Activated CD4-positive, CD25-positive, alpha-beta regulatory T cell treated with anti-CD3 and anti-CD28 coated beads, Interleukin-2, amount 50 U/mL, for 72 hours (primary cell): ENCODE results near the gene MEGF11.

Experiments used
- DNase-seq: peaks from one replicate; pipeline ENCODE4 v3.0.0; 2021

Gene MEGF11

DNA sequence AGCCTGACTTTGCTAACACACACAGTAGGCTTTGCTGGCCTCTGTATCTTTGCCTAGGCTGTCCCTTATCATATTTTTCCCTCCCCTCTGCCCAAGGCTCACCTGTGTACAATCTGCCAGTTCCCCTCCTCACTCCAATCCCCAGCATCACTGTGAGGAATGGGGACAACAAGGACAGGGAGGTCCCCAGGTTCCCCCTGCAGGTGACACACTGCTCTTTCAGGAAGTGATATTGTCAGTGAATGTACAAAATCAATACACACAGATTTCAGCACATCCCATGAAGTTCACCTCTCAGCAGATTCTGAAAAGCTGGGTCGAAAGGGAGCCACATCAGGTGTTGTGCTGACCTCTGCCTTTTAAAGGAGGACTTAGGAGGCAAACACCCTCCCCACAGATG is 206.8 kb downstream of the MEGF11 start:
- no peak for DNase-seq

DNA sequence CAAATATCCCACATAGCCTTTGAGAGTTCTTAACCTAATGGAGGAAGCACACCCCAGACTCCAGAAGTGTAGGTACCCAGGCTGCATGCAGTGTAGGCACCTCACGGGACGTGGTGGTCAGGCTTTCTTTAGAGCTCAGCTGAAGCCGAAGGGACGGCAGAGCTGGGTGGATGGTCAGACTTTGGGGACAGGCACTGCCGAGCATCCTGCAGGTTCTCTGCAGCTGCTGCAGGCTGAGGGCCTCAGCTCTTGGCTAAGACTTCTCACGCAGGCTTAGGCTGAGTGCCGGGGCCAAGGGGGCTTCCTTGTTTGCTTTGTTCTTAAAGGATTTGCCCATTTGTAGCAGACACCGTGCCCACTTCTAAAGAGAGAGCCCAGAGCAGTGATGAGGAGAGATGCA is 207.2 kb downstream of the MEGF11 start:
- no peak for DNase-seq

DNA sequence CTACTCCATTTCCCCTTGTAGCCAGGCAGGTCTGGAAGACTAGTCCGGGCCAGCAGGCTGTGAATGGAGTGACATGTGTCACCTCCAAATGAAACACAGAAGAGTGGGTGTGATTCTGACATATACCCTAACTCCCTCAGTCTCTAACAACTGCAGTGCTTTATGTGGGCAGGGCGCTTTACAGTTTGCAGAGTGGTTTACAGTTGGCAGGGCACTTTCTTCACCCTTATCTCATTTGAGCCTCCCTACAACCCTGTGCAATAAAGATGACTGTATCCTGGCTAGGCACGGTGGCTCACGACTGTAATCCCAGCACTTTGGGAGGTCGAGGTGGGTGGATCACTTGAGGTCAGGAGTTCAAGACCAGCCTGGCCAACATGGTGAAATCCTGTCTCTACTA is 208.0 kb downstream of the MEGF11 start:
- no peak for DNase-seq

DNA sequence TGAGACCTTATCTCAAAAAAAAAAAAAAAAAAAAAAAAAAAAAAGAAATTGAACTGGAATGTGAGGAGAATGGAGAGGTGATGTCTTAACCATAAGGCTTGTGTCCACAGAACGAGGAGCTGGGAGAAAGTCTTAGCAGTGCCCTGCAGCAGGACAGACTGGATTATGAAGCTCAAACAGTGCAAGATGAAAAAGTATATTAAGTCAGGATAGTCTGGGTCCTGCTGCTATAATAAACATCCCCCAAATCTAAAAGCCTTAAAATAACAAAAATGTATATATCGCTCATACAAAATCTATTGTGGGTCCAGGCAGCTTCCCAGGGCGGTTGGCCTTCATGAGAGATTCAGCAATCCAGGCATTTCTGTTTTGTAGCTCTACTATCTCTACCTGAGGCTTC is 208.7 kb downstream of the MEGF11 start:
- no peak for DNase-seq

DNA sequence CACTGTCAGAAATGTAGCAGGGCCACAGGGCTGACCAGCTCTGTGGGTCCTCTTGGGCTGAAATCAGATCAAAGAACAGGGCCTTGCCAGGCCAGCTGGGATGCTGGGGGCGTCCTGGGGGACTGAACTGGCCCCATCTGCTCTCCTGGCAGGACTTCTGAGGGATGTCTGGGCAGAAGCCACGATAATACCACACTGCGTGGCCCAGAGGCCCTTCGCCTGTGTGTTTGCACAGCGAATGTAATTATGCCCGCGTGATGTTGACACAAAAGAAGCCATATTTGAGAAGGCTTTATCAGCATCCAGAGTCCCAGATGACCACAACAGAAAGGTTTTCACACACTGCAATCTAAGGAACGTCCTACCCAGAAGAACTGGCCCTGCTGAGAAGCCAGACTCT is 210.3 kb downstream of the MEGF11 start:
- no peak for DNase-seq

DNA sequence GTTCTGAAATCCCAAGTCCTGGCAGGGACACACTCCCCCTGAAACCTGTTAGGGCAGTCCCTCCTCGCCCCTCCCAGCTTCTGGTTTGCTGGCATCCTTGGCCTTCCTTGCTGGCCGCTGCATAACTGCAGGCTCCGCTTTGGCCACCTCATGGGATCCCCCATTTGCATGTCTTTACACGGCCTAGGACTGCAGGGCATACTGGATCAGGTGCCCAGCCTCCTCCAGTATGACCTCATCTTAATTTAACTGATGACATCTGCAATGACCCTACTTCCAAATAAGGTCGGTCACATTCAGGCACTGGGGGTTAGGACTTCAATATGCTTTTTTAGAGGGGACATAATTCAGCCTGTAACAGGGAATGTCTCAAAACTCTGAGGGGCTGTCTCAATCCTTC is 210.9 kb downstream of the MEGF11 start:
- DNase-seq: no peak

DNA sequence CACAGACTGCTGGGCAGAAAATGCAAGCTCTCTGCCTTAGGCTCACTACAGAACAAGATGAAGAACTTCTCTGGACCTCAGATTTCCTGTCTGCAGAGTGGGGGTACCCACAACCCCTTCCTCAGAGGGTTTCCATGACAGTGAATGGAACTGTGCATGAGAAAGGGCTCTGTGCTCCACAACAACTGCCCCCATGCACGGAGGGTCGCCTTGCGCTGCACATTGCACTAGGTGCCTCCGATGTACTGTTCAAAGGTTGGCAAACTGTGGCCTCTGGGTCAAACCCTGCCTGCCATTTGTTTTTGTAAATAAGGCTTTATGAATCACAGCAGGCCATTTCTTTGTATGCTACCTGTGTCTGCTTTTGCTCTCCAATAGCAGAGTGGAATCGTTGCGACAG is 212.3 kb downstream of the MEGF11 start:
- DNase-seq: no peak

DNA sequence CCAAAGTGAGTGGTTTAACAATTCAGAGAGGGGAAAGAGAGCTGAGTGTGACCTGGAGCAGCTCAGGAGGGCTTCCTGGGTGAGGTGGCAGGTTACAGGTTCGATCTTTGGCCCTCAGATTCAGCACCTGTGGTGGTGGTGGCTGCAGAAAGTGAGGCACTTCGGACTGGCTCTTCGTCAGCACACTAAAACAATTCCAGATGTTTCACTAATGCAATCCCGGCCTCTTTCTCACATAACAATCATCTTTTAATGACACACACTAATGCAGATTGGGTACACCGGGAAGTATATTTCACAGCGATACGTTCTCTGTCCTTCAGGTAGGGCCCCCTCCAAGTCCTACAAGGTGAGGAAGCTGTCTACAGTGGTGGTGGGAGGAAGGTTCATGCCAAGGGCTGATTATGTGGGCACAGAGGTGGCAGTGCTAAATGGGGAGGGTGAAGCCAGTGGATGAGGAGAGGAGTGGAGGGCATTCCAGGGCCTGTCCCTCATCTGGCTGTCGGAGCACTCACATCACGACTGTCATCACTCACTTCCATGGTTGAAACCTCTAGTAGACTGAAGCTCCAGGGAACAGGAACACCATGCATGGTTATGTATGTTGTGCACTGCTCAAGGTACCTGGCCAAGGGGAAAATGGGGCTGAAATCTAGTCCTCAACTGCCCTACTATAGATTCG is 213.2 kb downstream of the MEGF11 start:
- no peak for DNase-seq

DNA sequence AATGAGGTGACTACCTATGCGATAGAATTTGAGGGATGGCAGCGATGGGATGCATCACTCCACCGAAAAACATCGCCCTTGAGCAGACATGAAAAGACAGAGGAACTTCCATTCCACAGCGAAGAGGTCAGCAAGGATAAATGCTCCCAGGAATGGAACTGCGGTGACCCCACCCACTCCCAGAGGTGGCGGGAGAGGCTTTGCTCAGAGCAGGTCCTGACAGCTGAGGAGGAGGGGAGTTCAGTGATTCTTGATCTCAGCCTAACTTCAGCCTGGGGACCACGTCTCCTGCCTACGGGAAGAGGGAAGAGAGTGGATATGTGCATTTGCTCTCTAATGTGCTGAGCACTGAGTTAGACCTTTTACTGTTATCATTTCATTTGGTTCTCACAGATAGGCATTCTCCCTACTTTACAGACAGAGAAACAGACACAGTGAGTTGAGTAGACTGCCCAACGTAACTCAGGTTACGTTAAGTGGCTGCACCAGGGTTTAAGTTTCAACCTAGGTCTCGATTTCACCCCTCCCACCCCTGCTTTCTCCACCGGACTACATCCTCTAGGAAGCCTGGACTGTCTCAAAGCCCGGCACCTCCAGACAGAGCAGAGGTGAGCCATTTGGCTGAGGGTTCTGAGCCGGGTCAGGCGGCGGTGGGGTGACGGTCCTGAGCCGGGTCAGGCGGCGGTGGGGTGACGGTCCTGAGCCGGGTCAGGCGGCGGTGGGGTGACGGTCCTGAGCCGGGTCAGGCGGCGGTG is 214.3 kb downstream of the MEGF11 start:
- DNase-seq: no peak

DNA sequence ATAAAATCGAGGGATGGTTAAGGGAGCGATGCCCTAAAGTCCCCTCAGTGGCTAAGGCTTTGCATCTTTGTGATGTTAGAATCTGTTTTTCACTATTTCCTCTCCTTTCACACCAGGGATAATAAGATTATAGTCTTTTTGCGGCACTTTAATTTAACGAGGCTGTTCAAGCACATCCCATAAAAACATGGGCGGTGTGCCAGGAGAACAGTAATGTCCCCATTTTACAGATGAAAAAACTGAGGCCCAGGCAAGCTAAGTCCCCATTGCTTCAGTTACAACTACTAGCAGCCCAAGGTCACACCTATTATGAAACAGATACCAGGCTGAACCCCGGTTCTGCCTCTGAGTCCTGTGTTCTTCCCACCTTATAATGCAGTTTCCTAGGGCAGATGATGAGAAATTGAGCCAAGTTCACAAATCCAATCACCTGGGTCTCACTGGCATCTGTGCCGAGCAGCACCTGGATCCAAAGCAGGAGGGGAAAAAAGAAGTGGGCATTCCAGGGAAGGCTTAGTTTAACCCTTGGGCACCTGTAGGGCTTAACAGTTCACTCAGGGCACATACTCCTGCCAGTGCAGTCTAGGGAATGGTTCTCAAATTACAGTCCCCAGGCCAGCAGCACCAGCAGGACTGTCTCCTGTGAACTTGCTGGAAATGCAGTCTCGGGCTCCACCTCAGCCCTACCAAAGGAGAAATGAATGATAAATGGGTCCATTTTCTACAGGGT is 215.0 kb downstream of the MEGF11 start:
- DNase-seq: no peak

DNA sequence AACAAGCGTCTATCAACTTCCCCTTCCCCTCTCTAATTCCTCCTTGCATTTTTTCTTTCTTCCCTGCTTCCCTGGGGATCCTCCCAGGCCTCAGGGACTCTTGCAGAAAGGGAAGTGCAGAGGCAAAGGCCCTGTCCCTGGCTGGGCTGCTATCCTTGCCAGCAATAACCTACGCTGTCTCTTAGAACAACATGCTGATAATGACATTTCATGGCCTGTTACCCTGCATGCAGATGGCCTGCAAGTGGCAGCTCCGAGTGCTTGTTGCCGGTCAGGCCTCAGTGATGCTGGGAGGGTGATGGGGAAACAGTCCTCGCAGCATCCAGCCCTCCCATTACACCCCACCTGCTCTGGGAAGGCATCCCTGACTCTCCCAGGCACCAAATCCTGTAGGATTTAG is 216.7 kb downstream of the MEGF11 start:
- DNase-seq: no peak

DNA sequence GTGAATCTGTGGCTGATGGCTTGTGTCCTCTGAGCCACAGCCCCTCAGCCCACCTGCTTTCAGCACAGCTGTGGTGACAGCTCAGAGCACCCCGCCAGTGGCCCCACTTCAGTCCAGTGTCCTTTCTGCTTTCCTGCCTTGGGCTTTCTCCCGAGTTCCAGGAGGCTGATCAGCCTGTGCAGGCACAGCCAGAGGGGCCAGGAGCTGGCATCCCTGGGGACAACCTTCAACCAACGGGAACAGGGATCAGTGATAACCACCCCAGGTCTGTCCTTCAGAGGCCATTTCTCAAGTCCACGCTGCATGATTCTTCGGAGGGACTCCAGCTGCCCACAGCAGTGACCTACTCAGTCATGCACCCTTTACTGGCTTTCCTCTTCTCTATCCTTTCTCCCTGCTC is 217.6 kb downstream of the MEGF11 start:
- DNase-seq: no peak

DNA sequence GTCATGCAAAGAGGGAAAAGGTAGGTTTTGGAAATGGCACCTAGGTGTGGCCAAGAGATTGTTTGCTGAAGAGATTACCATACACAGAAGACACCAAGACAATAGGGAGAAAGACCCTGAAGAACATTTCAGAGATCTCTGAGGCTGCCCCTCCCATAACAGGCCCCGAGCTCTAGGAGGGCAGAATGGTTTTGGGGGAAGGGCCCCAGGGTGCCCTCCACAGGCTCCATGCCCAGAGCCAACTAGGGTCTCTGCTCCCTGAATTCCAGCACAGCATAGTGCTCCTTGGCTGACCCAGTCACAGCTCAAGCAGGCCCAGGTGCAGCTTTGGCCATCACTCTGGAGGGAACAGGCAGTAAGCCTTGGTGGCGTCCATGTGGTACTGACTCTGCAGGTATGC is 220.4 kb downstream of the MEGF11 start:
- no peak for DNase-seq

DNA sequence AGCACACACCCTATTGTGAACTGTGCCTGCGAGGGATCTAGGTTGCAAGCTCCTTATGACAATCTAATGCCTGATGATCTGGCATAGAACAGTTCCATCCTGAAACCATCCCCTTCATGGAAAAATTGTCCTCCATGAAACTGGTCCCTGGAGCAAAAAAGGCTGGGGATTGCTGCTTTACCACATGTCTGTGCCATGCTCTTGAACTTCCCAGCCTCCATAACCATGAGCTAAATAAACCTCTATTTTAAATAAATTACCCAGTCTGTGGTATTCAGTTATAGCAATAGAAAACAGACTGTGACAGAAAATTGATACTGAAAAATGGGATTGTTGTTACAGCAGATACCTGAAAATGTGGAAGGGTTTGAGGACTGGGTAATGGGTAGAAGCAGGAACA is 221.5 kb downstream of the MEGF11 start:
- DNase-seq: no peak

DNA sequence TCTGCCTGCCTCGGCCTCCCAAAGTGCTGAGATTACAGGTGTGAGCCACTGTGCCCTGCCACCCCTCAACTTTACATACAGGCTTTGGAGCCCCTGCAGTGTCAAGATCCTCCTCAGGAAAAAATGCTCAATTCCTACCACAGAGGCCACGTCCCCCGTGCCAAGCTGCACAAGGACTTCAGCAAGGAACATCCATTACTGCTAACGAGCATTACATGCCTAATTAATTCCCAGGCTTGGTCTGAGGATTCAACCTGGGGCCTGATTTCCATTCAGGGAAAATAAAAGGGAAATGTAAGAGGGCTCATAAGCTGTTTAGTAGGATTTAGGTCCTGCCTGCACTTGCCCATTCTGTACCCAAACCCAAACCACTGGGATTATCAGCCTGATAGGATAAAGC is 222.9 kb downstream of the MEGF11 start:
- no peak for DNase-seq

DNA sequence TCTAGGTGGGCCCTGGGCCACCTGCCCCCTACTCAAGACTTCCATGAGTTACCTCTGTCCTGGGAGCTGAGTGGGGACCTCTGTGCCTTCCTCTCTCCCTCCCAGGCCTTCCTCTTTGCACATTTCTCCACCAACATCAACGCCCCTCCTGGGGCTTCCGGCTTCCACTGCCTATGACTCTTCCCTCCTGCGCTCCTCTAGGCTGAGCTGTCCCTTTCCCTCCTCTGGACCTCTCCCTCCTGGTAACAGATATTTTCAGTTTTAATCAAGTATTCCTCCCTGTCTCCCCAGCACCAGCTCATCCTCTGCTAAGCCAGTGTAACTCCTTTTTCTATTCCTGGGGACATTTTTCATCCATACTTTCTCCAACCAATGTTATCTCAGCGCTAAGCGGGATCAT is 223.9 kb downstream of the MEGF11 start:
- no peak for DNase-seq

DNA sequence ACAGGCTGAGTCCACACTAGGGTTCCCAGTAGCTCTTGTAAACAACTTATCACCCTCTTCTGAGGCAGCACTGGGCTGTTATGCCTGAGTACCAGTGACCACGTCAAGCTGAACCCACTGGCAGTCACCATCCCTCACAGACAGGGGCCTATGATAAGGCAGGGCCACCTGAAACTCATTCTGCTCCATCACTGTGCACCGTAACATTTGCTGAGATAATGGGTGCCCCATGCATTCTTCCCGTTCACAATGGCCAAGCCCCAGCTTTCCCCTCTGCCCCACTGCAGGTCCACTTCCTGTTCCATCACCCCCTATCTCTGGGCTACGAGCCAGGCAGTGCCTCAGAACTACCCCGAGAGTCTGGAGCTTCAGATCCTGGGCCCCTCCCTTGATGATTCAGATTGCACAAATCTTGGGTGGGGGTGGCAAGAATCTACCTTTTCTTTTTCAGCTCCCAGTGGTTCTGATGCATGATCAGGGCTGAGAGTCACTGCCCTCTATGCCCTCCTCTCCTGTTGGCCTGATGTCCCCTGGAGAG is 226.2 kb downstream of the MEGF11 start:
- no peak for DNase-seq

DNA sequence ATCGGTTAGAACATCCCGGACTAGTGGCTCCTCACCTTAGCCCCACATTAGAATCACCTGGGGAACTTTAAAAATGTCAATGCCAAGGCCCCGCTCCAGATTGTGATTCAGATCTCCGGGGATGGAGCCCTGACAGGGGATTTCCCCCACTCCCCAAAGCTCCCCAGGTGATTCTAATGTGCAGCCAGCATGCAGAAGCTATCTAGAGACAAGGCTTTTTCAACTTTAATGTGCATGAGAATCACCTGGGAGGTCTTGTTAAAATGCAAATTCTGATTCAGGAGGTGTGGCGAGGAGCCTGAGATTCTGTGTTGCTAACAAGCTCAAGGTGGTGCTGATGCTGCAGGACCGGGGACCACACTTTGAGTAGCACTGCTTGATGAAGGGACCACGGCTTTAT is 227.6 kb downstream of the MEGF11 start:
- no peak for DNase-seq

DNA sequence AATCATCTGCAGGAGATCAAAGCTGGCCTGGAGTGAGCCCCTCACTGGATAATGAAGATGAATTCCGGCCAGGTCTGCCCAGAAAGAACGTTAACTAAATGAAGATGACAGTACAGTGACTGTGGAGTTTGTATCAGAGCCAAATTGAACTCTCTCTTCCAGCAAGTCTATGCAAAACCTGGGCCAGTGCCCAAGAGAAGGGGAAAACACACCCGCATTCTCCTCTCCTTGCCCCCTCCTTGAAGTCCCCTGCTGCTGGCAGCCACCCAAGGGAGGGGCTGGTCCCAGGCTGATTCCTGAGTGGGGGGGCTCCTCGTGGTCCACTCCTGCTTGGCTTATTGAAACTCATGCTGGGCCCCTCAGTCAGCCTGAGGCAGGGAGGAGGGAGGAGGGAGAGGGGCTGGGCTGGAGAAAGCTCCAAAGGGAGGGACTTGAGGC is 228.5 kb downstream of the MEGF11 start:
- DNase-seq: no peak

DNA sequence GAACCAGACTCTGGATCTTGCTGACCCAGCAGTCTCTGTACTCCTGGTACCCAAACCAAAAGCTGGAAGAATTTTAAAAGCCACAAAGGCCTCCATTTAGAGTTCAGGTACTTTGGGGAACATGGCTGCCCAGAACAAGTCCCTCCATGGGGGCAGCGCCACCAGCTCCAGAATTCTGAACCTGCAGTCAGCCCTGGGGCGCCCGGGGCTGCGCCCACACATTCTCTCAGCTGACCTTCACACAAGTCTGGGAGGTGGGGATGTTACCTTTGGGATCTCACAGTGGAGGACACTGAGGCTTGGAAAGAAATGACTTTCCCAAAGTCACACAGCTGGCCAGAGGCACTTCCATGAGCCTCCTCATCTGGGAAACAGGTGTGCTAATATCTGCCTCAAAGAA is 229.4 kb downstream of the MEGF11 start:
- no peak for DNase-seq

DNA sequence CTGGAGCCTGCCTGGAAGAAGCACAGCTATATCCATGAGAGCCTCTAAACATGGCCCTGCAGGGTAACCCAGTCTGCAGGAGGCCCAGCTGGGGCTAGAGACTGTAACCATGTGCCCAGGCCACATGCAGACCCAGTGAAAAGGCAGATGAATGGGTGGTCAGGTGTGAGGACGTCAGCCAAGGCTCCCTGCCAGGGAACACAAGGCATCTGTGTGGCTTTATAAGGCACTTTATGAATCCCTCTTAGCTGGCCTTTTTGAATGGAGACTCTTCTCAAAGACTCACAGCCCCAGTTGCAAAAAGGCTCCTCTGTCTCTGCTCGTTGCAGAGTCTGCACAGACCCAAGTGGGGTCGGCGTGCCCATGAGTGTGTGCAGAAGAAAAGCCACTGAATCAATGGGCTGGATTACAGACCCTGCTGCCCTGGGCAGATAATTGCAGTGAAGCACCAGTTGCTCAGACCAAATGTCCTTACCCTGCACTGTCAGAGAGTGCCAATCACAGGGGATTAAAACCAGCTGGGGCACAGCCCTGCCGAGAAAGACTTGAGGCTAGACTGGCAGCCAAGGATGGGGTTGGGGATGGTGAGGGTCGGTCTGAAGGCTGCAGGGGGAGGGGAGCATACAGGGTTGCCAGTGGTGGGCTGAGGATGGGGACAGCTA is 230.1 kb downstream of the MEGF11 start:
- DNase-seq: no peak

DNA sequence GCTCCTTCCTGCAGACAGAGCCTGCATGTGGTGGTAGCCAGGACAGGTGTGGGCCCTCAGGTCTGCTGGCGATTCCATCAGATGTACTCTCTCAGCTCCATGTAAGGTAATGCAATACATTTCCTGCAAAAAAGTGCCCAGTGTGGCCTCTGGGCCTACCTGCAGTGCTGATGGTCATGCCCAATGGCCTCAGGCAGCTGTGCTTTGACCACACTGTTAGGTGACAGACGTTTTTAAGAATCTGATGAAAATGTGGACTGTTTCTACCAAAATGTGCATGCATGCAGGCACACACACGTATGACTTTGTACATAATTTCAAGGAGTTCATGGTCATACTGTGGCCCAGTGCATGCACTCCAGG is 231.4 kb downstream of the MEGF11 start:
- DNase-seq: no peak

DNA sequence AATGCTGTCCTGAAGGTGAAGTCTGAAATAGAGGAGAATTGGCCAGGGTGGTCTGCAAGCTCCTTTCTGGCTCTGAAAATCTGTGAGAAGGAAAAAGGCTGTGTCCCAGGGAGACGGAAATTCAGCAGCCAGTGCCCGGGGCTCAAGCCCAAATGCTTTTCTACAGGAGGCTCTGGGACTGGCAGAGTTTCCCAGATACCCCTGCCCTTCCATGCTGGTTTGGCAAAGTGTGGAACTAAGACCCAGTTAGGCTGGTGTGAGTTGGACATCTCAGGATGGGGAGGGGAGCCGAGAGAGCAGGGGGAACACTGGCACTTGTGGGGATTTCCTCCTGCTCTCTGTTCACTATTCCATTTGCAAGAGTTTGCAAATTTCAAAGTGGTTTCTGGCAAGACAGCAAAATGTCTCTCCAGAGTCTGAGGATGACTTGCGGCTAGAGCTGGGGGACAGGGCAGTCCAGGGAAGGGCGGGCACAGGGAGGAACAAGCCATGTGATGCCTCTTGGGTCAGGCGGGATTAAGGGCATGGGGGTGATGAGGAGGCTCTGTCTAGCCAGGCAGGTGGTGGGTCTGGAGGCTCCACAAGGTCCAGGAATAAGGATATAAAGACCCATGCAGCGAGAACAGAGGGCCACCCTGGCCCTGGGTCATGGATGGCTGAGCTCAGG is 231.9 kb downstream of the MEGF11 start:
- DNase-seq: no peak
